ENCODE data around the gene CRACR2A. TPM values are rescaled to one million over a fixed set of nuclear protein-coding genes. Genes with fewer than 3 reads are reported as not detected.

The CRACR2A gene
- polyA plus RNA-seq, 3 donors, result 2.8 to 10.7 (median 5.8) TPM

DNA sequence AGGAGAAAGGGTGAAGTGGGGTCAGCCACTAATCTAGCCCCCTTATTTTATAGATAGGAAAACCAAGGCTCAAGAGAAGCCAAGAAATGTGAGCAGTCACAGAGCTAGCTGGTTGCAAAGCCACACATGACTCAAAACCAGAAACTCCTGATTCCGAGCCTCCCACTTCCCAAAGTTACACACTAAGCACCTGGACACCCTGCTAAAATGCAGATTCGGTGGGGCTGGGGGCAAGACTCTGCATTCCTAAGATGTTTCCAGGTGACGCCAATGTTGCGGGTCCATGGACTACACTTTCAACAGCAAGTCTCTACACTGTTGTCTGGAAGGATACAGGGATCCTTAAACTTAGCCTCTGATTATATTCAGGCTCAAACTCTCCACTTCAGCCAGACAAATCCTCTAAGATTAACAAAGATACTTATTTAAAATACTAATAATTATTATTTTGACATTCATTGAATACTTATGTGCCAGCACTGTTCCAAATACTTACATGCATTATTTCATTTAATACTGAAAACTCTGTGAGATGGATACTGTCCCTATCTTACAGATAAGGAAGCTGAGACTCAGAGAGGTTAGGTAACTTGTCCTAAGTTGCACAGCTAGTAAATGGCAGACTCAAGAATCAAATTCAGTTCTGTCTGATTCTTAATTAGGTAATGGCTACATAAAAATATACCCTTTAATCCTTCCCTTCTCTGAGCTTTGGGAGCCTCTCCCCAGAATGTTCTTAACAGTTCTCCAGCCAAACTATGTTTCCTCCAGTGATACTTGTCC is 81.4 kb downstream of the CRACR2A start:
- Histone ChIP-seq H3K27ac (ENCODE audit: low read depth in 1 of 2, low read length in 2 of 2) (no peak overlapping the region), H3K4me1 (ENCODE audit: control insufficient read depth in 1 of 2, insufficient read depth in 2 of 2, low read length in 2 of 2) (no peaks in the 10 kb centered on the region), H3K27me3 (ENCODE audit: control insufficient read depth in 2 of 2, insufficient read depth in 2 of 2, low read length in 2 of 2) (no peaks in the 10 kb centered on the region), H4K20me1 (ENCODE audit: insufficient read depth, low read length) (no peaks in the 10 kb centered on the region), H2AFZ (ENCODE audit: insufficient read depth, low read depth, low read length, poor library complexity, severe bottlenecking) (no peak overlapping the region), H3K9ac (ENCODE audit: insufficient read depth, low read length, poor library complexity, severe bottlenecking) (no peak overlapping the region), H3K36me3 (replicated peaks in 1 of 2; ENCODE audit: control insufficient read depth in 1 of 2, insufficient read depth in 2 of 2, low read length in 2 of 2) (peaks cover 76 to 96% of the 10 kb centered on the region in 2 donors), H3K4me2 (replicated peaks; ENCODE audit: extremely low read depth, low read length, poor library complexity, severe bottlenecking) (no peak overlapping the region), H3K4me3 (replicated peaks in 1 of 3; ENCODE audit: low read depth in 2 of 3, low read length in 3 of 3) (no peak overlapping the region), H3K9me3 (replicated peaks in 1 of 2; ENCODE audit: control insufficient read depth in 1 of 2, insufficient read depth in 1 of 2, low read length in 2 of 2) (no peaks in the 10 kb centered on the region), H3K79me2 (ENCODE audit: insufficient read depth, low read length) (no peaks in the 10 kb centered on the region)
- Mint-ChIP-seq H3K27me3 (ENCODE audit: low read depth in 3 of 3) (no peaks in the 10 kb centered on the region), H3K9me3 (peaks cover 0 to 3% (median 0%) of the 10 kb centered on the region in 7 donors), H3K4me3 (no peak overlapping the region), H3K36me3 (peaks cover 78 to 79% of the 10 kb centered on the region in 2 donors), H3K4me1 (peaks cover 6% of the 10 kb centered on the region), H3K27ac (peak overlapping the region in 1 of 7 donors; percentile 15)
- TF ChIP-seq, protein P1, sequence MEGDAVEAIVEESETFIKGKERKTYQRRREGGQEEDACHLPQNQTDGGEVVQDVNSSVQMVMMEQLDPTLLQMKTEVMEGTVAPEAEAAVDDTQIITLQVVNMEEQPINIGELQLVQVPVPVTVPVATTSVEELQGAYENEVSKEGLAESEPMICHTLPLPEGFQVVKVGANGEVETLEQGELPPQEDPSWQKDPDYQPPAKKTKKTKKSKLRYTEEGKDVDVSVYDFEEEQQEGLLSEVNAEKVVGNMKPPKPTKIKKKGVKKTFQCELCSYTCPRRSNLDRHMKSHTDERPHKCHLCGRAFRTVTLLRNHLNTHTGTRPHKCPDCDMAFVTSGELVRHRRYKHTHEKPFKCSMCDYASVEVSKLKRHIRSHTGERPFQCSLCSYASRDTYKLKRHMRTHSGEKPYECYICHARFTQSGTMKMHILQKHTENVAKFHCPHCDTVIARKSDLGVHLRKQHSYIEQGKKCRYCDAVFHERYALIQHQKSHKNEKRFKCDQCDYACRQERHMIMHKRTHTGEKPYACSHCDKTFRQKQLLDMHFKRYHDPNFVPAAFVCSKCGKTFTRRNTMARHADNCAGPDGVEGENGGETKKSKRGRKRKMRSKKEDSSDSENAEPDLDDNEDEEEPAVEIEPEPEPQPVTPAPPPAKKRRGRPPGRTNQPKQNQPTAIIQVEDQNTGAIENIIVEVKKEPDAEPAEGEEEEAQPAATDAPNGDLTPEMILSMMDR (IDR thresholded peaks at IDR 0.05), result no peak
- no peak for DNase-seq
- intact Hi-C loops (cut with micrococcal nuclease), result no loop called here
- 100% methylated on average over 2 of the region's 4 CpGs for WGBS (ENCODE audit: insufficient coverage)

DNA sequence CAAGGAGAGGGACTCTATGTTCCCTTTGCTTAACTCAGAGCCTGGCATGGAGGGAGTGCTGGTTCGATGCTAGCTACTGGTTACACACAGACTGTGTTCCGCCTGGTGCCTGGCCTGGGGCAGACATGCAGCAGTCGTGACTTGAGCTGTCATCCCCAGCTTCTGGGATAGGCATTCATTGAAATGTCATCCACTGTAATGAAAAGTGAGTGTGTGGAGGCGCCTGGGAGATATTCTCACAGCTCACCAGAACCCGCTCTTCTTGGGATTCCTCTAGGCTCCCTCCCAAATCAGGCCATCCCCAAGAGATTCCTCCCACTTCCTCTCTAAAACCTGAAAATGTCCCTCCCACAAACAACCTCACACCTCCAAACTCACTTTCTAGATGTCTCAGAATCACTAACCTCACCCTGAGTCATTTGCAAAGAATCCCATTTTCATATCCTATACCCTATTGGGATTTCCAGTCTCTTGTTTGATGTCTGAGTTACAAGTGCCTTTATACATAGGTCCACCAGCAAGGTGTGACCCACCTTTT is 82.8 kb downstream of the CRACR2A start:
- no peak for DNase-seq
- WGBS (ENCODE audit: insufficient coverage), result 100% methylated on average over 4 of the region's 5 CpGs

More for the DNA sequence above, 82.8 kb downstream of the CRACR2A start:
- Histone ChIP-seq H4K20me1 (ENCODE audit: insufficient read depth, low read length) (no peaks in the 10 kb centered on the region), H3K27ac (ENCODE audit: low read depth in 1 of 2, low read length in 2 of 2) (no peak overlapping the region), H3K27me3 (ENCODE audit: control insufficient read depth in 2 of 2, insufficient read depth in 2 of 2, low read length in 2 of 2) (no peaks in the 10 kb centered on the region), H3K4me2 (replicated peaks; ENCODE audit: extremely low read depth, low read length, poor library complexity, severe bottlenecking) (no peak overlapping the region), H3K4me1 (ENCODE audit: control insufficient read depth in 1 of 2, insufficient read depth in 2 of 2, low read length in 2 of 2) (no peaks in the 10 kb centered on the region), H2AFZ (ENCODE audit: insufficient read depth, low read depth, low read length, poor library complexity, severe bottlenecking) (no peak overlapping the region), H3K36me3 (replicated peaks in 1 of 2; ENCODE audit: control insufficient read depth in 1 of 2, insufficient read depth in 2 of 2, low read length in 2 of 2) (peaks cover 77 to 99% of the 10 kb centered on the region in 2 donors), H3K4me3 (replicated peaks in 1 of 3; ENCODE audit: low read depth in 2 of 3, low read length in 3 of 3) (no peak overlapping the region), H3K9me3 (replicated peaks in 1 of 2; ENCODE audit: control insufficient read depth in 1 of 2, insufficient read depth in 1 of 2, low read length in 2 of 2) (no peaks in the 10 kb centered on the region), H3K79me2 (ENCODE audit: insufficient read depth, low read length) (no peaks in the 10 kb centered on the region), H3K9ac (ENCODE audit: insufficient read depth, low read length, poor library complexity, severe bottlenecking) (no peak overlapping the region)
- TF ChIP-seq, protein P1 (IDR thresholded peaks at IDR 0.05), result no peak
- Mint-ChIP-seq H3K9me3 (peaks cover 0 to 3% (median 0%) of the 10 kb centered on the region in 7 donors), H3K27ac (peak overlapping the region in 1 of 7 donors; percentile 9), H3K4me1 (no peaks in the 10 kb centered on the region), H3K4me3 (no peak overlapping the region), H3K36me3 (peaks cover 85 to 86% of the 10 kb centered on the region in 2 donors), H3K27me3 (ENCODE audit: low read depth in 3 of 3) (no peaks in the 10 kb centered on the region)
- intact Hi-C loops (cut with micrococcal nuclease), result no loop called here

Data from CD14-positive monocyte (primary cell).